ENCODE data around the gene ALOX15B.

GRCh38 chr17:8066841-8067775, 28.2 kb downstream of the ALOX15B start:
- no peak for TF ChIP-seq CTCF (IDR thresholded peaks at IDR 0.05; ENCODE audit: insufficient read depth, low read length, poor library complexity, severe bottlenecking)
- no peak for TF ChIP-seq EZH2phosphoT487 (conservative IDR thresholded peaks at IDR 0.05; ENCODE audit: low read length)
